Stomach (tissue), 19 donors: ENCODE results near the gene TUFM. TPM values are rescaled to one million over a fixed set of nuclear protein-coding genes. Genes with fewer than 3 reads are reported as not detected.

ENCODE experiments used
- DNase-seq, 2 donors: peaks; one replicate each; pipeline versions ENCODE4 v3.0.0 to v3.0.0-alpha.2; 2013 to 2019
- H3K27ac ChIP-seq, 5 donors: fragments of 200-600 bp in 4 of 5; sonication (generic) in 4 of 5; one replicate each; pipeline ENCODE4 v1.5.1; 2013 to 2019; ENCODE audit warnings: mild to moderate bottlenecking in 1 of 5, moderate library complexity in 1 of 5
- H3K27me3 ChIP-seq, 3 donors: fragments of 200-600 bp; sonication (generic); one replicate each; pipeline ENCODE4 v1.5.1; 2017 to 2019; ENCODE audit warnings: mixed run types in 1 of 3
- H3K36me3 ChIP-seq, 4 donors: fragments of 200-600 bp; sonication (generic); 1 replicate in 3 of 4; 2 replicates in 1 of 4; pipeline ENCODE4 v1.5.1; 2016 to 2019
- H3K4me1 ChIP-seq, 4 donors: fragments of 200-600 bp; sonication (generic); one replicate each; pipeline ENCODE4 v1.5.1; 2016 to 2019
- H3K4me3 ChIP-seq, 4 donors: fragments of 200-600 bp; sonication (generic) in 3 of 4; one replicate each; pipeline ENCODE4 v1.5.1; 2016 to 2019; ENCODE audit warnings: mild to moderate bottlenecking in 1 of 4
- H3K9me3 ChIP-seq, 4 donors: fragments of 200-600 bp; sonication (generic); one replicate each; pipeline ENCODE4 v1.5.1; 2016 to 2019
- CTCF ChIP-seq, 7 experiments: fragments of 450-650 bp in 4 of 7; fragments of 200-600 bp in 3 of 7; sonication (generic) in 3 of 7; IDR thresholded peaks; one replicate each; pipeline ENCODE4 v1.5.1; 2016 to 2019; ENCODE audit warnings: antibody characterized with exemption in 7 of 7, control low read depth in 2 of 7, mild to moderate bottlenecking in 1 of 7
- EP300 ChIP-seq: sonication (generic); formaldehyde crosslinking; IDR thresholded peaks from one replicate; pipeline ENCODE4 v1.6.1; 2017; ENCODE audit warnings: antibody characterized with exemption
- POLR2A ChIP-seq, 4 donors: fragments of 450-650 bp; IDR thresholded peaks; one replicate each; pipeline ENCODE4 v1.6.1; 2016; ENCODE audit warnings: antibody characterized with exemption in 4 of 4, control low read depth in 2 of 4, mild to moderate bottlenecking in 1 of 4, moderate library complexity in 1 of 4
- POLR2AphosphoS5 ChIP-seq, 3 donors: sonication (generic); formaldehyde crosslinking; IDR thresholded peaks; one replicate each; pipeline ENCODE4 v1.6.1; 2016; ENCODE audit warnings: antibody characterized with exemption in 3 of 3
- WGBS, 5 donors: extraction: QIAGEN DNeasy Blood & Tissue Kit in 3 of 5; methylation state at CpG; one replicate each; pipeline versions ENCODE4 v1.1.5 to v1.1.7; 2013 to 2018; 5-methylcytosine and 5-hydroxymethylcytosine counted together
- intact Hi-C: fragments of 100-400 bp; cut with DNase I; formaldehyde crosslinking; loops from one replicate; pipeline ENCODE4 v1.15.1; 2023; ENCODE audit warnings: low total_unique reads
- long read RNA-seq, 10 donors: transcript quantifications; one replicate each; lab custom pipeline, GENCODE V29; 2026
- polyA plus RNA-seq, 3 donors: library from polyadenylated mRNA; stranded (reverse); fragments of 200-250 nt; gene quantifications; one replicate each; pipeline ENCODE4 v1.2.3, GENCODE V29; 2013
- total RNA-seq, 5 donors: library from RNA; depleted of rRNA; stranded (reverse); fragments of >200 nt; gene quantifications; one replicate each; pipeline versions ENCODE4 v1.1.0 to v1.2.3, GENCODE V29; 2014 to 2016
- donor health status: healthy with polysubstance abuse.
- donor health status: Bipolar disorder and iron deficiency.
- donor health status: healthy.

Gene TUFM
- total RNA-seq (100 to 1,000 TPM in 1 of 5 donors, 10 to 100 TPM in 4; 49.8 to 186 (median 68.8) TPM), polyA plus RNA-seq (100 to 1,000 TPM; 128 to 286 (median 145) TPM)
- long read RNA-seq, donor 1, transcript TUFM-201 (10 exons, 2,071 nt), result major isoform, 19 of 25 reads
- long read RNA-seq, donor 1, partial matches to known transcripts, result 5 of 25 reads
- long read RNA-seq, donor 1, other reads (novel, unspliced or antisense), result 0 of 25 reads
- long read RNA-seq, donor 2, transcript TUFM-201 (10 exons, 2,071 nt), result major isoform, 32 of 35 reads
- long read RNA-seq, donor 2, partial matches to known transcripts, result 0 of 35 reads
- long read RNA-seq, donor 2, other reads (novel, unspliced or antisense), result 0 of 35 reads
- long read RNA-seq, donor 3, transcript TUFM-201 (10 exons, 2,071 nt), result major isoform, 25 of 36 reads
- long read RNA-seq, donor 3, transcript TUFM-204 (3 exons, 814 nt), result minor isoform, 6 of 36 reads
- long read RNA-seq, donor 3, partial matches to known transcripts, result 5 of 36 reads
- long read RNA-seq, donor 3, other reads (novel, unspliced or antisense), result 0 of 36 reads
- long read RNA-seq, donor 4, transcript TUFM-201 (10 exons, 2,071 nt), result major isoform, 5 of 6 reads
- long read RNA-seq, donor 4, partial matches to known transcripts, result 0 of 6 reads
- long read RNA-seq, donor 4, other reads (novel, unspliced or antisense), result 0 of 6 reads
- long read RNA-seq, donor 5, transcript TUFM-201 (10 exons, 2,071 nt), result major isoform, 39 of 47 reads
- long read RNA-seq, donor 5, partial matches to known transcripts, result 5 of 47 reads
- long read RNA-seq, donor 5, other reads (novel, unspliced or antisense), result 0 of 47 reads
- long read RNA-seq, donor 6, transcript TUFM-201 (10 exons, 2,071 nt), result major isoform, 93 of 106 reads
- long read RNA-seq, donor 6, partial matches to known transcripts, result 11 of 106 reads
- long read RNA-seq, donor 6, other reads (novel, unspliced or antisense), result 0 of 106 reads
- long read RNA-seq, donor 7, transcript TUFM-201 (10 exons, 2,071 nt), result major isoform, 43 of 63 reads
- long read RNA-seq, donor 7, transcript TUFM-204 (3 exons, 814 nt), result minor isoform, 6 of 63 reads
- long read RNA-seq, donor 7, partial matches to known transcripts, result 14 of 63 reads
- long read RNA-seq, donor 7, other reads (novel, unspliced or antisense), result 0 of 63 reads
- long read RNA-seq, donor 8, transcript TUFM-204 (3 exons, 814 nt), result minor isoform, 7 of 67 reads
- long read RNA-seq, donor 8, transcript TUFM-201 (10 exons, 2,071 nt), result major isoform, 54 of 67 reads
- long read RNA-seq, donor 8, partial matches to known transcripts, result 6 of 67 reads
- long read RNA-seq, donor 8, other reads (novel, unspliced or antisense), result 0 of 67 reads
- long read RNA-seq, donor 9, transcript TUFM-204 (3 exons, 814 nt), result minor isoform, 6 of 45 reads
- long read RNA-seq, donor 9, transcript TUFM-201 (10 exons, 2,071 nt), result major isoform, 33 of 45 reads
- long read RNA-seq, donor 9, partial matches to known transcripts, result 6 of 45 reads
- long read RNA-seq, donor 9, other reads (novel, unspliced or antisense), result 0 of 45 reads
- long read RNA-seq, donor 10, transcript TUFM-201 (10 exons, 2,071 nt), result major isoform, 20 of 21 reads
- long read RNA-seq, donor 10, partial matches to known transcripts, result 0 of 21 reads
- long read RNA-seq, donor 10, other reads (novel, unspliced or antisense), result 0 of 21 reads

GRCh38 chr16:28846080-28846932 lies at the start of gene TUFM:
TSS of gene TUFM (minus strand) at chr16:28846348. CDS start at chr16:28846269, 79 bp downstream.
- peak within 1 kb of the TSS; percentile 82 to 93 (median 89) for H3K27ac ChIP-seq
- no peaks in the 10 kb centered on the region for H3K9me3 ChIP-seq
- H3K27me3 ChIP-seq, result no peaks in the 10 kb centered on the region
- H3K4me3 ChIP-seq, result peak within 1 kb of the TSS; percentile 95 to 98 (median 96)
- TF ChIP-seq CTCF (IDR thresholded peaks at IDR 0.05), result peak in 5 of 7 experiments; percentile 40 to 72 (median 59)
- peak; percentile 63 to 92 (median 89) for TF ChIP-seq POLR2AphosphoS5 (IDR thresholded peaks at IDR 0.05)
- no peak for TF ChIP-seq EP300
- TF ChIP-seq POLR2A (IDR thresholded peaks at IDR 0.05), result peak in 1 of 4 donors; percentile 6
- peaks cover 27 to 38% (median 37%) of the 10 kb centered on the region in 4 donors for H3K36me3 ChIP-seq
- intact Hi-C loops, result no loop called here
- H3K4me1 ChIP-seq, result peaks cover 19 to 35% (median 32%) of the 10 kb centered on the region in 4 donors
- DNase-seq, result peak; percentile 96 to 100
- WGBS, 5 donors, result 0 to 1% (median 0%) methylated on average over 15 to 73 of the region's 73 CpGs

DNA sequence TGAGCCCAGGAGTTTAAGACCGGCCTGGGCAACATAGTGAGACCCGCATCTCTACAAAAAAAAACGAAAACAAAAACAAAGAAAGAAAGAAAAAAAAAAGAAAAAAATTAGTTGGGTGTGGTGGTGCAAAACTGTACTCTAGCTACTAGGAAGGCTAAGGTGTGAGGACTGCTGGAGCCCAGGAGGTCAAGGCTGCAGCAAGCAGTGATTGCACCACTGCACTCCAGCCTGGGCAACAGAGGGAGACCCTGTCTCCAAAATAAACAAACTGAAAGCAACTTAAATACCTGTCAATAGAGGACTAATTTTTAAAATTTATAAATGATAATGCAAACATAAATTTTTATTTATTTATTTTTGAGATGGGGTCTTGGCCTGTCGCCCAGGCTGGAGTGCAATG lies 49.5 kb upstream of the TUFM start:
- Histone ChIP-seq H3K9me3 (no peaks in the 10 kb centered on the region), H3K27me3 (no peaks in the 10 kb centered on the region), H3K36me3 (peaks cover 0 to 6% (median 2%) of the 10 kb centered on the region in 4 donors), H3K4me1 (no peaks in the 10 kb centered on the region), H3K4me3 (no peak overlapping the region), H3K27ac (no peak overlapping the region)
- intact Hi-C loops, result no loop called here
- TF ChIP-seq POLR2A (IDR thresholded peaks at IDR 0.05), result no peak
- TF ChIP-seq CTCF (IDR thresholded peaks at IDR 0.05), result no peak
- no peak for TF ChIP-seq POLR2AphosphoS5 (IDR thresholded peaks at IDR 0.05)
- TF ChIP-seq EP300, result no peak
- WGBS, 5 donors, result 88 to 93% (median 90%) methylated on average over 4 of the region's 4 CpGs
- no peak for DNase-seq

- no peak for DNase-seq
- peaks cover 0 to 4% (median under 1%) of the 10 kb centered on the region in 4 donors for H3K36me3 ChIP-seq
- TF ChIP-seq EP300 (no peak), POLR2A (IDR thresholded peaks at IDR 0.05) (no peak), CTCF (IDR thresholded peaks at IDR 0.05) (no peak), POLR2AphosphoS5 (IDR thresholded peaks at IDR 0.05) (no peak)
- no peak overlapping the region for H3K27ac ChIP-seq
- no peaks in the 10 kb centered on the region for H3K4me1 ChIP-seq
- 88 to 94% (median 93%) methylated on average over 4 of the region's 4 CpGs for WGBS, 5 donors
- no peak overlapping the region for H3K4me3 ChIP-seq
- no peaks in the 10 kb centered on the region for H3K27me3 ChIP-seq
- H3K9me3 ChIP-seq, result no peaks in the 10 kb centered on the region
- intact Hi-C loops, result no loop called here
Observed at GRCh38 chr16:28893291-28893690, 47.1 kb upstream of the TUFM start.
